Thyroid gland (tissue), 4 donors: Measurements from ENCODE around the gene DHX32. TPM values are rescaled to one million over a fixed set of nuclear protein-coding genes. Genes with fewer than 3 reads are reported as not detected.

Experiments used
- DNase-seq, 2 donors: peaks; one replicate each; pipeline ENCODE4 v3.0.0-alpha.2; 2019
- H3K27ac ChIP-seq, 3 donors: fragments of 200-600 bp; sonication (generic); 1 replicate in 2 of 3; 2 replicates in 1 of 3; pipeline ENCODE4 v1.5.1; 2016 to 2019; ENCODE audit warnings: mild to moderate bottlenecking in 1 of 3, moderate library complexity in 1 of 3
- H3K27me3 ChIP-seq: fragments of 200-600 bp; sonication (generic); one replicate; pipeline ENCODE4 v1.5.1; 2019
- H3K36me3 ChIP-seq, 2 donors: fragments of 200-600 bp; sonication (generic); one replicate each; pipeline ENCODE4 v1.5.1; 2016 to 2019
- H3K4me1 ChIP-seq, 2 donors: fragments of 200-600 bp; sonication (generic); one replicate each; pipeline ENCODE4 v1.5.1; 2017 to 2019
- H3K4me3 ChIP-seq, 3 donors: fragments of 200-600 bp; sonication (generic); replicated peaks in 1 of 3; 1 replicate in 2 of 3; 2 replicates in 1 of 3; pipeline ENCODE4 v1.5.1; 2016; ENCODE audit warnings: mild to moderate bottlenecking in 1 of 3
- H3K9me3 ChIP-seq: fragments of 200-600 bp; sonication (generic); one replicate; pipeline ENCODE4 v1.5.1; 2017
- POLR2A ChIP-seq, 2 donors: fragments of 450-650 bp; IDR thresholded peaks; one replicate each; pipeline ENCODE4 v1.6.1; 2017; ENCODE audit warnings: antibody characterized with exemption in 2 of 2, mild to moderate bottlenecking in 2 of 2, moderate library complexity in 1 of 2
- WGBS, 2 donors: methylation state at CpG; one replicate each; pipeline ENCODE4 v1.1.5; 2017; 5-methylcytosine and 5-hydroxymethylcytosine counted together
- intact Hi-C: fragments of 100-400 bp; cut with DNase I; formaldehyde crosslinking; loops from one replicate; pipeline ENCODE4 v1.15.1; 2023
- microRNA counts, 2 donors: library from miRNA; unstranded; fragments of <30 nt; microRNA quantifications; one replicate each; lab custom pipeline; 2016 to 2017
- microRNA-seq: library from miRNA; unstranded; fragments of <30 nt; microRNA quantifications from one replicate; pipeline ENCODE4, GENCODE V29; 2016
- small RNA-seq: library from RNA; depleted of rRNA; stranded (forward); fragments of <200 nt; gene quantifications from one replicate; pipeline ENCODE3, GENCODE V24; 2016
- total RNA-seq, 4 donors: library from RNA; depleted of rRNA; stranded (reverse); fragments of >200 nt; gene quantifications; one replicate each; pipeline ENCODE4 v1.2.3, GENCODE V29; 2016

Gene DHX32
- total RNA-seq, 4 donors from 2014 or later, result 31.7 to 34.8 (median 33.2) TPM

- 79 to 90% methylated on average over 8 to 17 of the region's 17 CpGs for WGBS, 2 donors
Measured at GRCh38 chr10:125788156-125789034, 92.7 kb downstream of the DHX32 start.

More at GRCh38 chr10:125788156-125789034, 92.7 kb downstream of the DHX32 start:
- TF ChIP-seq POLR2A (IDR thresholded peaks at IDR 0.05), result no peak
- Histone ChIP-seq H3K4me3 (no peak overlapping the region), H3K4me1 (peaks cover 0 to 8% of the 10 kb centered on the region in 2 donors), H3K27me3 (no peaks in the 10 kb centered on the region), H3K9me3 (no peaks in the 10 kb centered on the region), H3K27ac (no peak overlapping the region), H3K36me3 (peaks cover 0 to 7% of the 10 kb centered on the region in 2 donors)
- DNase-seq, result no peak
- intact Hi-C loops, result no loop called here

MicroRNAs encoded within 50 kb of the gene (microRNA counts, 767-probe panel; counts per million panel counts)
- 0 counts per million in 2 donors for microRNA hsa-miR-4484 (lab: Ali Mortazavi, UCI)

Small RNA genes lying within 50 kb of the gene (microRNA-seq; reads per million reads assigned to microRNA genes)
- 1.1 reads per million for gene MIR4484

Small RNA genes lying within 50 kb of the gene (small RNA-seq; reads per million reads assigned to genes)
- gene MIR4484 (not detected), gene RF00017 (not detected), gene RNU2-42P (not detected)

Other genes starting within 250 kb of the DHX32 start
- not detected for gene TEX36, start 198.1 kb downstream of the DHX32 start, total RNA-seq
- 10 to 100 TPM; 23.2 to 35.5 (median 30.9) TPM for gene EDRF1, start 161.6 kb downstream of the DHX32 start, total RNA-seq
- gene MMP21, start 105.5 kb downstream of the DHX32 start, total RNA-seq, result under 1 TPM in 1 of 4 donors, not detected in 3; 0.67 TPM
- 10 to 100 TPM; 54.4 to 74.3 (median 69.6) TPM for gene UROS, start 58.0 kb downstream of the DHX32 start, total RNA-seq
- gene BCCIP, start 57.7 kb downstream of the DHX32 start, total RNA-seq, result 10 to 100 TPM; 38.6 to 52.1 (median 42.3) TPM
- 10 to 100 TPM in 2 of 4 donors, 1 to 10 TPM in 2; 8.4 to 17.2 (median 9.9) TPM for gene FANK1, start 15.3 kb upstream of the DHX32 start, total RNA-seq